Hematopoietic multipotent progenitor cell treated with erythropoietin and hydrocortisone succinate and interleukin-3 and kit ligand, for 15 days (in vitro differentiated cells): ENCODE results near the gene RIPK4.

Experiments used
- DNase-seq: peaks from one replicate; pipeline ENCODE4 v3.0.0-alpha.2; 2015; ENCODE audit warnings: low spot score

RIPK4 gene

GRCh38 chr21:41691205-41692184 lies 75.4 kb downstream of the RIPK4 start:
- no peak for DNase-seq
